SK-N-MC (cell line): Measurements from ENCODE around the gene TMEM236.
"Not testable (repeated sequence)": the region's sequence is repeated elsewhere in the genome, so short reads cannot be mapped to it uniquely, and the experiment has no call there.

ENCODE experiments used
- DNase-seq: peaks from one replicate; pipeline ENCODE4 v3.0.0-alpha.2; 2011; ENCODE audit warnings: low read depth, low spot score
- H3K27ac ChIP-seq: fragments of 200-600 bp; sonication (generic); 2 replicates; pipeline ENCODE4 v1.5.1; 2016; ENCODE audit warnings: mixed run types
- H3K36me3 ChIP-seq: fragments of 200-600 bp; sonication (generic); 2 replicates; pipeline ENCODE4 v1.6.1; 2017; ENCODE audit warnings: antibody characterized with exemption, low read length, mixed read lengths; ENCODE audit not compliant: insufficient read depth
- H3K4me3 ChIP-seq: fragments of 200-600 bp; sonication (generic); 2 replicates; pipeline ENCODE4 v1.5.1; 2016
- H3K9ac ChIP-seq: fragments of 200-600 bp; sonication (generic); 2 replicates; pipeline ENCODE4 v1.8.0; 2017; ENCODE audit warnings: mixed run types, mixed read lengths; ENCODE audit not compliant: insufficient read length
- H3K9me3 ChIP-seq: fragments of 200-600 bp; sonication (generic); 2 replicates; pipeline ENCODE4 v1.6.1; 2017; ENCODE audit warnings: low read depth, mild to moderate bottlenecking, antibody characterized with exemption, low read length, moderate library complexity, mixed read lengths
- EZH2 ChIP-seq: fragments of 200-600 bp; sonication (generic); IDR thresholded peaks from one replicate; pipeline ENCODE4 v1.6.1; 2017; ENCODE audit warnings: antibody characterized with exemption
- FOXP2 ChIP-seq: optimal IDR thresholded peaks from 2 replicates; pipeline ENCODE3; 2011; ENCODE audit warnings: mild to moderate bottlenecking, moderate library complexity; ENCODE audit not compliant: insufficient read depth; ENCODE audit errors: extremely low read length, control extremely low read depth
- POLR2AphosphoS5 ChIP-seq: IDR thresholded peaks from 2 replicates; pipeline ENCODE4 v1.6.1; 2012; ENCODE audit warnings: mild to moderate bottlenecking, low read depth, low read length, borderline replicate concordance

TMEM236 gene

GRCh38 chr10:17751781-17752445, at the start of gene TMEM236:
TMEM236 (plus strand) TSS chr10:17752201; CDS start chr10:17752296, 95 bp downstream.
- Histone ChIP-seq H3K27ac (no peak within 1 kb of the TSS), H3K9me3 (no peaks in the 10 kb centered on the region), H3K9ac (no peak within 1 kb of the TSS), H3K36me3 (no peaks in the 10 kb centered on the region), H3K4me3 (no peak within 1 kb of the TSS)
- TF ChIP-seq FOXP2, result no peak
- DNase-seq, result no peak

- DNase-seq, result no peak
- no peak overlapping the region for H3K9ac ChIP-seq
- TF ChIP-seq EZH2, result no peak
- no peak for TF ChIP-seq POLR2AphosphoS5
- TF ChIP-seq FOXP2, result no peak
- 0 out of 2 replicates have a peak, but pooled peaks cover 3% of the 10 kb centered on the region for H3K36me3 ChIP-seq
- H3K9me3 ChIP-seq, result no peaks in the 10 kb centered on the region
- H3K4me3 ChIP-seq, result no peak overlapping the region
- no peak overlapping the region for H3K27ac ChIP-seq
These were observed 48.3 kb upstream of the TMEM236 start for GRCh38 chr10:17703706-17704105.

- Histone ChIP-seq H3K4me3 (no peak overlapping the region), H3K36me3 (no peaks in the 10 kb centered on the region), H3K9ac (no peak overlapping the region), H3K27ac (no peak overlapping the region), H3K9me3 (no peaks in the 10 kb centered on the region)
- TF ChIP-seq FOXP2, result no peak
- TF ChIP-seq EZH2, result no peak
- no peak for DNase-seq
These were observed 43.2 kb upstream of the TMEM236 start for GRCh38 chr10:17708821-17709220.

- no peak overlapping the region for H3K4me3 ChIP-seq
- TF ChIP-seq EZH2, result no peak
- TF ChIP-seq POLR2AphosphoS5, result no peak
- TF ChIP-seq FOXP2, result no peak
- H3K9ac ChIP-seq, result no peak overlapping the region
- H3K9me3 ChIP-seq, result no peaks in the 10 kb centered on the region
- no peaks in the 10 kb centered on the region; the same call in 1 of the 2 replicates for H3K36me3 ChIP-seq
- no peak for DNase-seq
- no peak overlapping the region for H3K27ac ChIP-seq
These were observed 42.5 kb upstream of the TMEM236 start for GRCh38 chr10:17709492-17709891.

GRCh38 chr10:17710181-17710580, 41.8 kb upstream of the TMEM236 start:
- Histone ChIP-seq H3K9me3 (no peaks in the 10 kb centered on the region), H3K4me3 (no peak overlapping the region), H3K9ac (no peak overlapping the region), H3K27ac (no peak overlapping the region), H3K36me3 (no peaks in the 10 kb centered on the region; the same call in 1 of the 2 replicates)
- no peak for DNase-seq
- TF ChIP-seq EZH2, result no peak
- no peak for TF ChIP-seq FOXP2
- TF ChIP-seq POLR2AphosphoS5, result no peak

- Histone ChIP-seq H3K9ac (no peak overlapping the region), H3K4me3 (no peak overlapping the region), H3K9me3 (no peaks in the 10 kb centered on the region), H3K36me3 (peaks cover under 1% of the 10 kb centered on the region; the same call in 1 of the 2 replicates), H3K27ac (no peak overlapping the region)
- no peak for DNase-seq
- TF ChIP-seq EZH2, result no peak
- TF ChIP-seq FOXP2, result no peak
- no peak for TF ChIP-seq POLR2AphosphoS5
These were observed 39.9 kb upstream of the TMEM236 start for GRCh38 chr10:17712053-17712452.

- Histone ChIP-seq H3K9ac (no peak overlapping the region), H3K27ac (no peak overlapping the region), H3K4me3 (no peak overlapping the region), H3K36me3 (peaks cover 7% of the 10 kb centered on the region; the same call in 1 of the 2 replicates), H3K9me3 (no peaks in the 10 kb centered on the region)
- TF ChIP-seq POLR2AphosphoS5, result no peak
- no peak for TF ChIP-seq EZH2
- TF ChIP-seq FOXP2, result no peak
- DNase-seq, result no peak
These were observed 39.1 kb upstream of the TMEM236 start for GRCh38 chr10:17712717-17713471.

GRCh38 chr10:17713758-17714157, 38.2 kb upstream of the TMEM236 start:
- no peak overlapping the region for H3K4me3 ChIP-seq
- no peak for TF ChIP-seq POLR2AphosphoS5
- TF ChIP-seq FOXP2, result no peak
- no peak for TF ChIP-seq EZH2
- no peaks in the 10 kb centered on the region for H3K9me3 ChIP-seq
- no peak overlapping the region for H3K27ac ChIP-seq
- peaks cover 7% of the 10 kb centered on the region; the same call in 1 of the 2 replicates for H3K36me3 ChIP-seq
- no peak for DNase-seq
- no peak overlapping the region for H3K9ac ChIP-seq

GRCh38 chr10:17716161-17716560, 35.8 kb upstream of the TMEM236 start:
- Histone ChIP-seq H3K9me3 (no peaks in the 10 kb centered on the region), H3K9ac (no peak overlapping the region), H3K4me3 (no peak overlapping the region), H3K36me3 (peaks cover 7% of the 10 kb centered on the region; the same call in 1 of the 2 replicates), H3K27ac (no peak overlapping the region)
- DNase-seq, result no peak
- TF ChIP-seq FOXP2, result no peak
- TF ChIP-seq EZH2, result no peak
- TF ChIP-seq POLR2AphosphoS5, result no peak

- H3K9ac ChIP-seq, H3K4me3 ChIP-seq, H3K9me3 ChIP-seq, DNase-seq, H3K27ac ChIP-seq, H3K36me3 ChIP-seq: not testable (repeated sequence)
These were observed 29.5 kb upstream of the TMEM236 start for GRCh38 chr10:17722317-17723014.
